CD4-positive, alpha-beta T cell treated with Interleukin-15 for 4 hours (primary cell): ENCODE results near the gene SELENOW.
"Not testable (repeated sequence)": the region's sequence is repeated elsewhere in the genome, so short reads cannot be mapped to it uniquely, and the experiment has no call there.

ENCODE experiments used
- DNase-seq: peaks from one replicate; pipeline ENCODE4 v3.0.0-alpha.2; 2020; ENCODE audit warnings: low spot score

The SELENOW gene

DNA sequence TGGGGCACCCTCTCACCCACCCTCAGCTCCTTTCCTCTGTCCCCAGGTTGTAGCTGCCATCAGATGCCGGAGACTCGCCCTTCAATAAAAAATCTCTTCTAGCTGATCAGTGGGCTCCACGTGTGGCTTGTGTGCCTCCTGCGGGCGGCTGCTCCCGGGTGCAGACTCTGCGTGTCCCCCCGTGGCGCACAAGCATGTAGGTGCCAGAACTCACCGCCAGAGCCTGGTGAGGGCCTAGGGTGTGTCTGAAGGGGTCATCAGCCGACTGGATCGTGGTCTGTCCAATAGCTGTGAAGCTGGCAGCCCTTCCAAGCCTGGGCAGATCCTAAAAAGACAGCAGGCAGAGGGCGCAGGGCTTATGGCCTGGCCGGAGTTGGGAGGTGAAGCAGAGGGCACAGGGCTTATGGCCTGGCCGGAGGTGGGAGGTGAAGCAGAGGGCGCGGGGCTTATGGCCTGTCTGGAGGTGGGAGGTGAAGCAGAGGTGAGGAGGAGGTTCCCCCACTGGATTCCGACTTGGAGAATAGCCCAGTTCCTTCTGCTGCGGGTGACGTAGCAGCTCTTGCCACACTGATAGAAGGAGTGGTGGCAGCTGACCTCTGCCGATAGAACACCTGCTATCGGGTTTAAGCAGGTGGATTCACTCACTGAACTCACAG, 21.4 kb upstream of the SELENOW start:
- DNase-seq, result no peak

- no peak for DNase-seq
Measured at GRCh38 chr19:47757617-47758442, 20.7 kb upstream of the SELENOW start.

GRCh38 chr19:47758443-47758804, 20.1 kb upstream of the SELENOW start:
- DNase-seq, result no peak

GRCh38 chr19:47760632-47760999, 17.9 kb upstream of the SELENOW start:
- no peak for DNase-seq

DNA sequence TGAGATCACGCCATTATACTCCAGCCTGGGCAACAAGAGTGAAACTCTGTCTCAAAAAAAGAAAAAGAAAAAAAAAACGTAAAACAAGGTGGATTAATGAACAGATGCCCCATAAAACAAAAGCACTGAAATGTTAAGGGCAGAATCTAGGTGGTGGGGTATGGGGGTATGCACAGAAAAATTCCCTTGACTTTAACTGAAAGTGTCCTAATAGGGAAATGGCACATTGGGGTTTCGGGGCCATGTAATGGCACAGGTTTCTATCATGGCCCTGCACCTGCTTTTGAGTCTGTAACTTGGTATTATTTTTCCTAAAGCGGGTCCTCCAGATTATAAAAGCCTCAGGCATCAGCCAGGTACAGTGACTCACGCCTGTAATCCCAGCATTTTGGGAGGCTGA, 16.9 kb upstream of the SELENOW start:
- DNase-seq, result no peak

DNA sequence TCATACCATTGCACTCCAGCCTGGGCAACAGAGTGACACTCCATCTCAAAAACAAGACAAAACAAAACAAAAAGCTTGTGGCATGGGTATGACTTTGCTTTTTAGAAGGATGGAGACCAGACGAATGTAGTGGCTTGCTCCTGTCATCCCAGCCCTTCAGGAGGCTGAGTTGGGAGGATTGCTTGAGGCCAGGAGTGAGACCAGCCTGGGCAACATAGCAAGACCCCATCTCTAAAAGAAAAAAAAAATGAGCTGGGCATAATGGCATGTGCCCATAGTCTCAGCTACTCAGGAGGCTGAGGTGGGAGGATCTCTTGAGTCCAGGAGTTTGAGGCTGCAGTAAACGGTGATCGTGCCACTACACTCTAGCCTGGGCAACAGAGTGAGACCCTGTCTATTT, 16.4 kb upstream of the SELENOW start:
- DNase-seq, result no peak

DNA sequence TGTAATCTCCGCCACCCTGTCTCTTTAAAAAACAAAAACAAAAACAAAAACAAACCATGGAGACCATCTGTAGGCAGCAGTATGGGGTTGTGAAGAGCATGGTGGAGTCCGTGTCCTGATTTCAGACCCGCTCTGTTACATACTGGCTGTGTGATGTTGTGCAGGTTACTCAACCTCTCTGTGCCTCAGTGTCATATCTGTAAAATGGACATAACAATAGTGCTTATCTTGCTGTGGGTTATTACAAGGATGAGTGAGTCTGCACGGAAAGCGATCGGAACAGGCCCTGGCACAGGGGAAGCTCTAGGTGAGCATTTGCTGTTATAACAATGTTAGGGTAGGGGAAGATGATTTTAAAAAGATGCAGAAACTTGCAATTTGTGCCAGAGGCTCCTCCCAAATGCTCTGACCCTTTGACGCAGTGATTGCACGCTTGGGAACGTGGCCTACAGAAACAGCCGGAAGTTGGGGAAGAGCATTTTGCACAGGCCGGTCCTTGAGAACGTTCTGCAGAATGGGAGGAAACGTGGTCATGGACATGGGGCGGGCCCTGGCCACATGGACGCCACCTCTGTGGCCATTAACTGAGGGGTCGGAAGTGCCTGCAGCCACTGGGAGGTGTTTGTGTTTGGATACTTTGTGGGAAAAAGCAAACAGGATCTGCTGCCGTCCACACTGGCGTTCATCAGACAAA, 15.7 kb upstream of the SELENOW start:
- DNase-seq, result no peak

DNA sequence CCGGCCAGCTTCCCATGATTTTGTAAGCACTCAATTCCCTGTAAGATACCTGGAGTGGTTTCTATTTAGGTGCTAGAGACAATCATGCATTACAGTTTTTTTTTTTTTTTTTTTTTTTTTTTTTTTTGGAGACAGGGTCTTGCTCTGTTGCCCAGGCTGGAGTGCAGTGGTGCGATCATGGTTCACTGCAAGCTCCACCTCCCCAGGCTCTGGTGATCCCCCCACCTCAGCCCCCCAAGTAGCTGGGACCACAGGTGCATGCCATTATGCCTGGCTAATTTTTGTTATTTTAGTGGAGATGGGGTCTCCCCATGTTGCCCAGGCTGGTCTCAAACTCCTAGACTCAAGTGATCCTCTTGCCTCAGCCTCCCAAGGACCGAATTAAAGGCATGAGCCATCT, 13.8 kb upstream of the SELENOW start:
- not testable (repeated sequence) for DNase-seq

- peak; percentile 31 for DNase-seq
Measured at GRCh38 chr19:47765523-47766358, 12.8 kb upstream of the SELENOW start.

DNA sequence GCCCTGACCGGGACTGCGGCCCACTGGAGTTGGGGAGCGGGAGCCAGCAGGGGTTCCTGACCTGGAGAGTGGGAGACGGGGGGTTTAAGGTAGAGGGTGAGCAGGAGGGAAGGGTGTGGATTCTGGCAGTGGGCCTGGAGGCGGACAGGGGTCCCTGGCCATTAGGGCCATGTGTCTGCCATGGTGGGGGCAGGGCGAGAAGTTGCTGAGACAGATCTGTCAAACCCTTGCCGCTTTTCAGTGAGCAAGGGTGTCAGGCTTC, 12.2 kb upstream of the SELENOW start:
- DNase-seq, result no peak

DNA sequence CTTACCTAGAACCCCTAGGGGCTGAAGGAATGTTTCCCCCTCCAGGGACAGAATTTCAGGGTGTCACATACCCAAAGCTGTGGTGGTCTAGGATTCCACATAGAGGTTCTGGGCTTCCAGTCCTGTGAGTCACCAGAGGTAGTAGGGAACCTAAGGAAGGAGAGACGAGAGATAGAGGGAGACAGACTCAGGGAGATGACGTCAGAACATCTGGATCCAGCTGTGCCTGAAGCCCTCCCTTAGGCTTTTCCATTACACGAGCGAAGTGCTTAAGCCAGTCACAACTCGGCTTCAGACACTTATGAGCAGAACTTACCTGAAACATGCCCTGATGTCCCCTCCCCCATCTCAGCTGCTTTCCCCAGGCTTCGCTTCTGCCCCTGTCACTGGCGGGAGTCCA, 11.8 kb upstream of the SELENOW start:
- no peak for DNase-seq

DNA sequence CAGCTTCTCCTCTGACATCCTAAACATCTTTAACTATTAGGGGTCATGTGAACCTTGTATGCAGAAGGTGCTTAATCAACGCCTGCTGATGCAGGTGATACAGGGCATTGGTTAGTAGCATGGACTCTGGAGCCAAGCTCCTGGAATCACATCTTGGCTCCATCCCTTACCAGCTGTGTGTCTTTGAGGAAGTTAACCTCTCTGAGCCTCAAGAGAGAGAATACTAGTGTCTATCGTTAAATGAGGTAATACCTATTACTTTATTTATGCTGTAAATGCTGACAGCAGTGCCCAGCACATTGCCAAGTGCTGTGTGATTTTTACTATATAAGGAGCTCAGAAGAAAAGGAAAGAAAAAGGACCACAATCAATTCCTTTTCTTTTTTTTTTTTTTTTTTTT, 11.2 kb upstream of the SELENOW start:
- no peak for DNase-seq

DNA sequence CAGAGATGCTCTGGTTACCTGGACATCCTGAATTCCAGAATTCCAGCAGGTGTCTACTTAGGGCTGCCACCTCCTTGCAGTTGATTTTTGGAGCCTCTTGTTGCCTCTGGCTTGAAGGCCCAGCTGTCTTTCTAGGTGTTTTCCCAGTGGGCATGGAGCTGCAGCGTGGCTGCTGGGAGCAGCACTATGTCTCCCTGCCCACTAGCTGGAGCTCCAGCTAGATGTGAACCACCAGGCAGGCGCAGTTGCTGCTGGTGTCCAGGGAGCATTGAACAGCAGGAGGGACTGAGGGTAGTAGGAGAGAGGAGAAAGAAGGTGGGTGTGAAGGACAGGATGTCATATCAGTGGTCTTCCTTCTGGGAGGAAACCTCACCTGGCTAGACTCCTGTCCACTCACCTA, 9.9 kb upstream of the SELENOW start:
- DNase-seq, result no peak

GRCh38 chr19:47769534-47769933, 9.0 kb upstream of the SELENOW start:
- DNase-seq, result no peak

DNA sequence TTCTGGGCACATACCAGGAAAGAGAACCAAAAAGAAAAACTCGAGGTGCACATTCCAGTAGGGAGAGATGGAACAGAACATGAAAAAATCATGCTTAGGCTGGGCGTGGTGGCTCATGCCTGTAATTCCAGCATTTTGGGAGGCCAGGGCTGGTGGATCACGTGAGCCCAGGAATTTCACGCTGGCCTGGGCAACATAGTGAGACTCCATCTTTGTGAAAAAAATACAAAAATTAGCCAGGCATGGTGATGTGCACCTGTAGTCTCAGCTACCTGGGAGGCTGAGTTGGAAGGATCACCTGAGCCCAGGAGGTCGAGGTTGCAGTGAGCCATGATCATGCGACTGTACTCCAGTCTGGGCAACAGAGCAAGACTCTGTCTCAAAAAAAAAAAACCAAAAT, 7.2 kb upstream of the SELENOW start:
- not testable (repeated sequence) for DNase-seq

GRCh38 chr19:47776568-47776967, 1.9 kb upstream of the SELENOW start:
- DNase-seq, result no peak

DNA sequence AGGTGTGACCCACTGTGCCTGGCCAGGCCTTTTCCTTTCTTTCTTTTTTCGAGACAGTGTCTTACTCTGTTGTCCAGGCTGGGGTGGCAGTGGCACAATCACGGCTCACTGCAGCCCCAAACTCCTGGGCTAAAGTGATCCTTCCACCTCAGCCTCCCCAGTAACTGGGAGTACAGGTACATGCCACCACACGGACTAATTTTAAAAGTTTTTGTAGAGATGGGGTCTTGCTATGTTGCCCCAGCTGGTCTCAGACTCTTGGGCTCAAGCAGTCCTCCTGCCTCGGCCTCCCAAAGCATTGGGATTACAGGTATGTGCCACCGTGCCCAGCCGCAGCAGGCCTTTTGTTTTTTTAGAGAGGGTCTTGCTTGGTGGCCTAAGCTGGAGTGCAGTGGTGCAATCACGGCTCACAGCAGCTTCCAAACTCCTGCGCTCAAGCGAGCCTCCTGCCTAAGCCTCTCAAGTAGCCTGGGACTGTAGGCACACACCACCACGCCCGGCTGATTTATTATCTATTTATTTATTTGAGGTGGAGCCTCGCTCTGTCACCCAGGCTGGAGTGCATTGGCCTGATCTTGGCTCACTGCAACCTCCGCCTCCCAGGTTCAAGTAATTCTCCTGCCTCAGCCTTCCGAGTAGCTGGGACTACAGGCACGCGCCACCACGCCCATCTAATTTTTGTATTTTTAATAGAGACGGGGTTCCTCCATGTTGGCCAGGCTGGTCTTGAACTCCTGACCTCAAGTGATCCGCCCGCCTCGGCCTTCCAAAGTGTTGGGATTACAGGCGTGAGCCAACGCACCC, 1.1 kb upstream of the SELENOW start:
- DNase-seq, result not testable (repeated sequence)

- peak; percentile 8 for DNase-seq
Measured at GRCh38 chr19:47778954-47779351, 450 bp downstream of the SELENOW start.

- DNase-seq, result no peak
Measured at GRCh38 chr19:47779524-47780214, 1.2 kb downstream of the SELENOW start.

GRCh38 chr19:47780215-47780551, 1.7 kb downstream of the SELENOW start:
- DNase-seq, result no peak

GRCh38 chr19:47781590-47782262, 3.2 kb downstream of the SELENOW start:
- DNase-seq, result no peak
